SJSA1 (cell line): ENCODE measurements around the gene CA5B. TPM values are rescaled to one million over a fixed set of nuclear protein-coding genes. Genes with fewer than 3 reads are reported as not detected.
"Not testable (repeated sequence)": the region's sequence is repeated elsewhere in the genome, so short reads cannot be mapped to it uniquely, and the experiment has no call there.

ENCODE experiments used
- DNase-seq, 2 experiments: peaks; one replicate each; pipeline ENCODE4 v3.0.0-alpha.2; 2015 to 2020; ENCODE audit warnings: low spot score in 2 of 2, low read depth in 1 of 2
- H3K27ac ChIP-seq: fragments of 250-450 bp; sonication (Bioruptor Pico); 2 replicates; pipeline ENCODE4 v1.5.1; 2020; ENCODE audit warnings: mild to moderate bottlenecking, moderate library complexity
- H3K27me3 ChIP-seq: fragments of 250-450 bp; sonication (Bioruptor Pico); replicated peaks from 2 replicates; pipeline ENCODE4 v1.5.1; 2020; ENCODE audit warnings: mild to moderate bottlenecking, moderate library complexity
- H3K36me3 ChIP-seq: fragments of 250-450 bp; sonication (Bioruptor Pico); 2 replicates; pipeline ENCODE4 v1.5.1; 2020; ENCODE audit warnings: mild to moderate bottlenecking
- H3K4me1 ChIP-seq: fragments of 250-450 bp; sonication (Bioruptor Pico); replicated peaks from 2 replicates; pipeline ENCODE4 v1.6.1; 2021; ENCODE audit warnings: mild to moderate bottlenecking
- H3K4me3 ChIP-seq: fragments of 250-450 bp; sonication (Bioruptor Pico); 2 replicates; pipeline ENCODE4 v1.5.1; 2020; ENCODE audit warnings: mild to moderate bottlenecking
- H3K9me3 ChIP-seq: fragments of 250-450 bp; sonication (Bioruptor Pico); replicated peaks from 2 replicates; pipeline ENCODE4 v1.5.1; 2020; ENCODE audit warnings: mild to moderate bottlenecking
- total RNA-seq: library from RNA; depleted of rRNA; stranded (reverse); fragments of >200 nt; shearing (Covaris generic); gene quantifications from 2 replicates; pipeline ENCODE4 v1.2.3, GENCODE V29; 2014

Gene CA5B
- total RNA-seq, 1 experiment from 2014 or later, result 7.4 TPM

- H3K4me1 ChIP-seq, H3K27ac ChIP-seq, H3K36me3 ChIP-seq, DNase-seq, H3K9me3 ChIP-seq, H3K27me3 ChIP-seq, H3K4me3 ChIP-seq: not testable (repeated sequence)
Measured at GRCh38 chrX:15731368-15731767, 6.7 kb upstream of the CA5B start.

- peak overlapping the region; percentile 46 for H3K4me3 ChIP-seq
- H3K36me3 ChIP-seq, result no peaks in the 10 kb centered on the region
- DNase-seq, result no peak
- H3K4me1 ChIP-seq, result peaks cover 4% of the 10 kb centered on the region; the same call in 1 of the 2 replicates
- H3K27ac ChIP-seq, result no peak overlapping the region
- H3K27me3 ChIP-seq, result no peaks in the 10 kb centered on the region
- no peaks in the 10 kb centered on the region for H3K9me3 ChIP-seq
Measured at GRCh38 chrX:15737190-15737958, 696 bp upstream of the CA5B start.

- no peak for DNase-seq
- Histone ChIP-seq H3K4me3 (no peak overlapping the region), H3K36me3 (no peaks in the 10 kb centered on the region), H3K27me3 (no peaks in the 10 kb centered on the region), H3K27ac (no peak overlapping the region), H3K4me1 (peaks cover 4% of the 10 kb centered on the region; the same call in 1 of the 2 replicates), H3K9me3 (no peaks in the 10 kb centered on the region)
Measured at GRCh38 chrX:15739886-15740285, 1.8 kb downstream of the CA5B start.

- no peak for DNase-seq
- Histone ChIP-seq H3K27ac (no peak overlapping the region), H3K4me3 (no peak overlapping the region), H3K9me3 (no peaks in the 10 kb centered on the region), H3K4me1 (peaks cover 3% of the 10 kb centered on the region), H3K36me3 (no peaks in the 10 kb centered on the region), H3K27me3 (no peaks in the 10 kb centered on the region)
Measured at GRCh38 chrX:15744181-15744867, 6.3 kb downstream of the CA5B start.

- Histone ChIP-seq H3K4me1 (peaks cover 11% of the 10 kb centered on the region), H3K27me3 (no peaks in the 10 kb centered on the region), H3K9me3 (no peaks in the 10 kb centered on the region), H3K36me3 (no peaks in the 10 kb centered on the region), H3K4me3 (no peak overlapping the region), H3K27ac (no peak overlapping the region)
- no peak for DNase-seq
Measured at GRCh38 chrX:15745179-15745578, 7.1 kb downstream of the CA5B start.

- H3K27me3 ChIP-seq, H3K4me3 ChIP-seq, H3K9me3 ChIP-seq, H3K27ac ChIP-seq, H3K36me3 ChIP-seq, DNase-seq: not testable (repeated sequence)
- peaks cover 22% of the 10 kb centered on the region for H3K4me1 ChIP-seq
Measured at GRCh38 chrX:15746651-15747050, 8.6 kb downstream of the CA5B start.

- no peak for DNase-seq
- Histone ChIP-seq H3K27ac (no peak overlapping the region), H3K4me1 (peaks cover 29% of the 10 kb centered on the region), H3K36me3 (no peaks in the 10 kb centered on the region), H3K27me3 (no peaks in the 10 kb centered on the region), H3K9me3 (no peaks in the 10 kb centered on the region), H3K4me3 (no peak overlapping the region)
Measured at GRCh38 chrX:15747626-15748173, 9.6 kb downstream of the CA5B start.

- no peaks in the 10 kb centered on the region for H3K9me3 ChIP-seq
- no peak overlapping the region for H3K27ac ChIP-seq
- H3K4me3 ChIP-seq, result no peak overlapping the region
- H3K36me3 ChIP-seq, result no peaks in the 10 kb centered on the region
- no peaks in the 10 kb centered on the region for H3K27me3 ChIP-seq
- H3K4me1 ChIP-seq, result peaks cover 29% of the 10 kb centered on the region
- no peak for DNase-seq
Measured at GRCh38 chrX:15748841-15749240, 10.8 kb downstream of the CA5B start.

GRCh38 chrX:15749642-15750610 lies 11.9 kb downstream of the CA5B start:
- Histone ChIP-seq H3K4me3 (peak overlapping the region; percentile 8; the same call in 1 of the 2 replicates), H3K27me3 (no peaks in the 10 kb centered on the region), H3K36me3 (no peaks in the 10 kb centered on the region), H3K4me1 (peaks cover 29% of the 10 kb centered on the region), H3K9me3 (no peaks in the 10 kb centered on the region), H3K27ac (peak overlapping the region; percentile 97)
- peak; percentile 36 to 52 for DNase-seq

GRCh38 chrX:15750611-15751154 lies 12.6 kb downstream of the CA5B start:
- peak overlapping the region; percentile 97 for H3K27ac ChIP-seq
- peaks cover 29% of the 10 kb centered on the region for H3K4me1 ChIP-seq
- no peaks in the 10 kb centered on the region for H3K36me3 ChIP-seq
- DNase-seq, result peak in 1 of 2 experiments; percentile 48
- no peaks in the 10 kb centered on the region for H3K9me3 ChIP-seq
- H3K4me3 ChIP-seq, result 0 out of 2 replicates have a peak overlapping the region, but pooled peaks have one; percentile 7
- no peaks in the 10 kb centered on the region for H3K27me3 ChIP-seq

GRCh38 chrX:15751155-15751819 lies 13.2 kb downstream of the CA5B start:
- Histone ChIP-seq H3K27me3 (no peaks in the 10 kb centered on the region), H3K27ac (peak overlapping the region; percentile 97), H3K4me3 (no peak overlapping the region), H3K36me3 (no peaks in the 10 kb centered on the region), H3K4me1 (peaks cover 29% of the 10 kb centered on the region), H3K9me3 (no peaks in the 10 kb centered on the region)
- peak; percentile 42 to 88 for DNase-seq

GRCh38 chrX:15755091-15755490 lies 17.0 kb downstream of the CA5B start:
- no peaks in the 10 kb centered on the region for H3K27me3 ChIP-seq

GRCh38 chrX:15758140-15758539 lies 20.1 kb downstream of the CA5B start:
- DNase-seq, result no peak
- H3K27me3 ChIP-seq, result no peaks in the 10 kb centered on the region

More at GRCh38 chrX:15755091-15755490, 17.0 kb downstream of the CA5B start:
- H3K4me1 ChIP-seq, result peaks cover 18% of the 10 kb centered on the region
- no peak overlapping the region for H3K27ac ChIP-seq
- no peak overlapping the region for H3K4me3 ChIP-seq
- H3K9me3 ChIP-seq, result no peaks in the 10 kb centered on the region
- DNase-seq, result no peak
- no peaks in the 10 kb centered on the region for H3K36me3 ChIP-seq

More at GRCh38 chrX:15758140-15758539, 20.1 kb downstream of the CA5B start:
- Histone ChIP-seq H3K36me3 (no peaks in the 10 kb centered on the region), H3K4me1 (no peaks in the 10 kb centered on the region), H3K4me3 (no peak overlapping the region), H3K27ac (no peak overlapping the region), H3K9me3 (no peaks in the 10 kb centered on the region)
